Ishikawa (cell line): ENCODE data around the gene RALGAPA2.

Experiments used
- CREB1 ChIP-seq: IDR thresholded peaks from 2 replicates; pipeline ENCODE4 v1.6.1; 2012; ENCODE audit warnings: low read depth
- NFIC ChIP-seq: IDR thresholded peaks from 2 replicates; pipeline ENCODE4 v1.6.1; 2012
- RAD21 ChIP-seq: IDR thresholded peaks from 2 replicates; pipeline ENCODE4 v1.6.1; 2012; ENCODE audit warnings: low read depth
- TEAD4 ChIP-seq: IDR thresholded peaks from 2 replicates; pipeline ENCODE4 v1.6.1; 2012

DNA sequence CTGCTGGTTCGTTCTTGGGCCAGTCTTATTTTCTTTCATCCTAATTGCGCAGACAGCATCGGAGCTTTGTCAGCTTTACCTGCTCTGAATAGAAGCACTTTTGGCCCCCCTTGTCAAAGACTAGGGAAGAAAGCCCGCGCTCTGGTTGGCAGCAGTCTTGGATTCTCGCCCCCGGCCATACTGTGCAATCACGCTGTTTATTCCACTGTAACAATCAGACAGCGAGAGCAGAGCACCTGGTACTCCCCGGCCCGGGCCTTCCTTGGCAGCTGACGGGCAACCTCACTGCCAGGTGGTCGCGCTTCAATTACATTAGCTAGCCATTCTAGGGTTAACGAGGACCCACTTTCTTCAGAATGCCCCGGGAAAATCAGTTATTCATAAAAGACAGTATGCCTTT is 272.0 kb downstream of the RALGAPA2 start:
- TF ChIP-seq CREB1 = no peak
- TF ChIP-seq NFIC = no peak
- no peak for TF ChIP-seq RAD21
- no peak for TF ChIP-seq TEAD4
